ENCODE results near the gene RPS6KA3. TPM values are rescaled to one million over a fixed set of nuclear protein-coding genes. Genes with fewer than 3 reads are reported as not detected.

The RPS6KA3 gene
- total RNA-seq, 1 experiment from 2014 or later, result 9.2 TPM

GRCh38 chrX:20294957-20295356 is 28.2 kb upstream of the RPS6KA3 start:
- no peak overlapping the region for H3K27ac Mint-ChIP-seq
- no CpG with 5 or more reads among the region's 2 CpGs for WGBS (ENCODE audit: extremely low coverage, insufficient read length, low lambda C conversion rate)
- H3K9me3 Mint-ChIP-seq, result peaks cover 47 to 57% of the 10 kb centered on the region in 2 experiments

More at GRCh38 chrX:20294957-20295356, 28.2 kb upstream of the RPS6KA3 start:
- no peak overlapping the region for H2BK12ac ChIP-seq (ENCODE audit: insufficient read length, low read depth, low read length)
- no peak overlapping the region for H3K23ac ChIP-seq (ENCODE audit: insufficient read length, low read depth, low read length)
- no peak for TF ChIP-seq CTCF (conservative IDR thresholded peaks at IDR 0.05)
- H3K4me1 ChIP-seq (ENCODE audit: insufficient read depth, low read length), result no peaks in the 10 kb centered on the region
- no peaks in the 10 kb centered on the region for H4K20me1 ChIP-seq (ENCODE audit: control insufficient read depth, insufficient read depth, insufficient read length)
- H4K91ac ChIP-seq (ENCODE audit: insufficient read length, low read depth, low read length), result no peak overlapping the region
- H4K8ac ChIP-seq (replicated peaks; ENCODE audit: insufficient read length, low read depth, low read length), result no peak overlapping the region
- H3K56ac ChIP-seq (ENCODE audit: insufficient read length, low read depth, low read length), result no peak overlapping the region
- no peak overlapping the region for H3K4ac ChIP-seq (ENCODE audit: low read depth, low read length)
- no peak overlapping the region for H2BK15ac ChIP-seq (ENCODE audit: low read depth, low read length)
- H3K18ac ChIP-seq (ENCODE audit: insufficient read length, low read depth, low read length), result no peak overlapping the region
- H3K9me3 ChIP-seq (ENCODE audit: control insufficient read depth, low read depth, low read length), result peaks cover 52% of the 10 kb centered on the region
- H2AFZ ChIP-seq (ENCODE audit: low read length), result no peak overlapping the region
- H4K5ac ChIP-seq (ENCODE audit: insufficient read length, low read depth, low read length), result no peak overlapping the region
- H2BK20ac ChIP-seq (ENCODE audit: low read depth, low read length, poor library complexity, severe bottlenecking), result no peak overlapping the region
- no peak overlapping the region for H3K4me2 ChIP-seq (ENCODE audit: insufficient read depth, insufficient read length, low read length)
- H3K79me1 ChIP-seq (ENCODE audit: insufficient read depth, low read depth, low read length, poor library complexity, severe bottlenecking), result no peaks in the 10 kb centered on the region
- H3K79me2 ChIP-seq (ENCODE audit: insufficient read depth, low read length), result no peaks in the 10 kb centered on the region
- no peak overlapping the region for H2AK5ac ChIP-seq (ENCODE audit: insufficient read length, low read length)
- no peak for DNase-seq
- H3K27ac ChIP-seq (ENCODE audit: insufficient read length, low read depth, low read length), result no peak overlapping the region
- H3K23me2 ChIP-seq (ENCODE audit: insufficient read length, low read depth, low read length, poor library complexity, severe bottlenecking), result no peaks in the 10 kb centered on the region
- no peak overlapping the region for H3K4me3 Mint-ChIP-seq
- H3K9ac ChIP-seq (ENCODE audit: extremely low read depth, insufficient read length, low read length), result no peak overlapping the region
- H3K27me3 Mint-ChIP-seq (ENCODE audit: low read depth), result 0 out of 2 replicates have a peak, but pooled peaks cover 2% of the 10 kb centered on the region
- H2BK5ac ChIP-seq (ENCODE audit: insufficient read length, low read length), result no peak overlapping the region
- no peaks in the 10 kb centered on the region; a peak in 1 of 7 replicates for H3K36me3 Mint-ChIP-seq (ENCODE audit: insufficient read depth in 1 of 3, low read depth in 3 of 3)
- no peak overlapping the region for H3K14ac ChIP-seq (ENCODE audit: insufficient read depth, low read length)
- no peaks in the 10 kb centered on the region for H3K27me3 ChIP-seq (ENCODE audit: insufficient read depth, low read length)
- no peaks in the 10 kb centered on the region for H3K4me1 Mint-ChIP-seq
- no peak overlapping the region for H2BK120ac ChIP-seq (ENCODE audit: low read depth, low read length, poor library complexity, severe bottlenecking)
- no peak overlapping the region for H3T11ph ChIP-seq (ENCODE audit: low read length)
